ENCODE data around the gene BRINP3. TPM values are rescaled to one million over a fixed set of nuclear protein-coding genes. Genes with fewer than 3 reads are reported as not detected.

Gene BRINP3
- total RNA-seq, 1 experiment from 2014 or later = not detected

DNA sequence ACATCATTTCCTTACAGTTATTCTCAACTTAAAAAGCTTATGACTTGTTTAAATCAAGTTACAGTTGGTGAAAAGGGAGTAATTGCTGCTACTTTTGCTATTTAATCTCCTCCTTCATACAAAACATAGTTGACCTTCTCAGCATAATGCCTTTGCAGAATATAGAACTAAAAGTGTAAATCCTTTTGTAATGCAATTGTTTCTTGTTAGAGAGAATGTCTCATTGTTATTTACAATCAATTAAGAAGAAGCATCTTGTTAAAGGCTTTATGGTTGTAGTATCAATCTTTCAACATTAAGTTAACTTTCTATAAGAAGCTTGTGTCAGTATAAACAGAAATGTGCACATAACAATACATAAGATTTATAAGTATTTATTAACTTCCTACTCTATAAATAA lies 360.7 kb downstream of the BRINP3 start:
- CTCF ChIA-PET = no interaction called here
- POLR2A ChIA-PET (ENCODE audit: low non-redundant PET) = no interaction called here
- Histone ChIP-seq H3K9me3 (ENCODE audit: low read depth, low read length, poor library complexity, severe bottlenecking) (no peaks in the 10 kb centered on the region), H3K36me3 (ENCODE audit: insufficient read depth, low read length, poor library complexity, severe bottlenecking) (no peaks in the 10 kb centered on the region), H3K4me1 (ENCODE audit: insufficient read depth, low read length, poor library complexity, severe bottlenecking) (no peaks in the 10 kb centered on the region), H3K27me3 (replicated peaks; ENCODE audit: insufficient read depth, low read depth, low read length, poor library complexity) (no peaks in the 10 kb centered on the region), H3K4me3 (ENCODE audit: low read depth, low read length, poor library complexity, severe bottlenecking) (no peak overlapping the region), H3K27ac (ENCODE audit: low read depth, low read length, poor library complexity, severe bottlenecking) (no peak overlapping the region)
- intact Hi-C loops (cut with micrococcal nuclease; ENCODE audit: unreplicated experiment) = no loop called here
- DNase-seq (ENCODE audit: low spot score) = no peak
- no TSS peak for BruUV-seq (replicated peaks)
- TF ChIP-seq EZH2 (IDR thresholded peaks at IDR 0.05; ENCODE audit: borderline replicate concordance, low read depth, low read length, poor library complexity, severe bottlenecking) (no peak), CTCF (conservative IDR thresholded peaks at IDR 0.05; ENCODE audit: low read depth, low read length) (no peak)

DNA sequence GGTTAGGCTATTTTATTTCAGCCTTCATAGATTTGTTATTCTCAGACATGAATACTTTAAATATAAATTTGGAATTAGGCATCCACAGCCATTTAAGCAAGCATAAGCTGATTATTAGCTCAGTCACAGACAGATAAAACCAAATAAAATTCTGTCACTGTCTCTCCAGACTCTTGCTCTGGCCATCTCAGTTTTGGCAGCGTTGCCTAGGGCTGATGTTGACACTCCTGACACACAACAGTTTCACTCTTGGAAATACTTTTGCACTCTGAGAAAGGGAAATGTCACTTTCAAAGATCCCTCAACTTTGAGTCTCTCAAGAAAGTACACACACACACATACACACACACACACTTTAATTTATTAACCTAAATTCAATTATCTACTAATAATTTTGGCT lies 372.7 kb downstream of the BRINP3 start:
- intact Hi-C loops (cut with micrococcal nuclease; ENCODE audit: unreplicated experiment) = no loop called here
- no peak overlapping the region for H3K4me3 ChIP-seq (ENCODE audit: low read depth, low read length, poor library complexity, severe bottlenecking)
- no peaks in the 10 kb centered on the region for H3K27me3 ChIP-seq (replicated peaks; ENCODE audit: insufficient read depth, low read depth, low read length, poor library complexity)
- ChIA-PET CTCF (no interaction called here), POLR2A (ENCODE audit: low non-redundant PET) (no interaction called here)
- H3K9me3 ChIP-seq (ENCODE audit: low read depth, low read length, poor library complexity, severe bottlenecking) = no peaks in the 10 kb centered on the region
- no peaks in the 10 kb centered on the region for H3K4me1 ChIP-seq (ENCODE audit: insufficient read depth, low read length, poor library complexity, severe bottlenecking)
- TF ChIP-seq CTCF (conservative IDR thresholded peaks at IDR 0.05; ENCODE audit: low read depth, low read length) (no peak), EZH2 (IDR thresholded peaks at IDR 0.05; ENCODE audit: borderline replicate concordance, low read depth, low read length, poor library complexity, severe bottlenecking) (no peak)
- no peaks in the 10 kb centered on the region for H3K36me3 ChIP-seq (ENCODE audit: insufficient read depth, low read length, poor library complexity, severe bottlenecking)
- no peak overlapping the region for H3K27ac ChIP-seq (ENCODE audit: low read depth, low read length, poor library complexity, severe bottlenecking)
- no TSS peak for BruUV-seq (replicated peaks)
- DNase-seq (ENCODE audit: low spot score) = no peak

- Histone ChIP-seq H3K36me3 (ENCODE audit: insufficient read depth, low read length, poor library complexity, severe bottlenecking) (no peaks in the 10 kb centered on the region), H3K4me1 (ENCODE audit: insufficient read depth, low read length, poor library complexity, severe bottlenecking) (no peaks in the 10 kb centered on the region), H3K27ac (ENCODE audit: low read depth, low read length, poor library complexity, severe bottlenecking) (no peak overlapping the region), H3K4me3 (ENCODE audit: low read depth, low read length, poor library complexity, severe bottlenecking) (no peak overlapping the region), H3K27me3 (replicated peaks; ENCODE audit: insufficient read depth, low read depth, low read length, poor library complexity) (no peaks in the 10 kb centered on the region), H3K9me3 (ENCODE audit: low read depth, low read length, poor library complexity, severe bottlenecking) (no peaks in the 10 kb centered on the region)
- BruUV-seq (replicated peaks) = no TSS peak
- POLR2A ChIA-PET (ENCODE audit: low non-redundant PET) = no interaction called here
- no peak for DNase-seq (ENCODE audit: low spot score)
- CTCF ChIA-PET = no interaction called here
- intact Hi-C loops (cut with micrococcal nuclease; ENCODE audit: unreplicated experiment) = no loop called here
- TF ChIP-seq CTCF (conservative IDR thresholded peaks at IDR 0.05; ENCODE audit: low read depth, low read length) (no peak), EZH2 (IDR thresholded peaks at IDR 0.05; ENCODE audit: borderline replicate concordance, low read depth, low read length, poor library complexity, severe bottlenecking) (no peak)
Observed at GRCh38 chr1:190102757-190103326, 374.8 kb downstream of the BRINP3 start.
